ENCODE results near the gene MAPK4.

Gene MAPK4

DNA sequence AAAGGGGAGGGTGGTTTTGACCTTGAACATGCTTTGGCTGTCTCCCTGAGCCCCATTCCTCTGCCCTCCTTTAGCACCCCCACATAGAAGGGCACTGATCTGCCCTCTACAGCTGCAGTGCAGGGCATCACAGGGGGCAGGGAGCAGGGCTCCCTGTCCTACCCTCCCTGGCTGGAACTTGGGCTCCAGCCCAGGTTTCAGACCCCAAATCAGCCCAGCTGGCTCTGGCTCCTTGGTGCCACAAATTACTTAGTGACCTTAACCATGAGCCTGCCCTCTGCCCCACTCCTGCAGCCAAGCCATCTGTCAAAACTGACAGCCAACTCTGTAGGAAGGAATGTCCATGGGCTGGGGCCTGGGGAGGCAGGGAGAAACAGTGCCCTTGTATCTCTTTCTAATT is 105.6 kb downstream of the MAPK4 start:
- TF ChIP-seq, protein P1, sequence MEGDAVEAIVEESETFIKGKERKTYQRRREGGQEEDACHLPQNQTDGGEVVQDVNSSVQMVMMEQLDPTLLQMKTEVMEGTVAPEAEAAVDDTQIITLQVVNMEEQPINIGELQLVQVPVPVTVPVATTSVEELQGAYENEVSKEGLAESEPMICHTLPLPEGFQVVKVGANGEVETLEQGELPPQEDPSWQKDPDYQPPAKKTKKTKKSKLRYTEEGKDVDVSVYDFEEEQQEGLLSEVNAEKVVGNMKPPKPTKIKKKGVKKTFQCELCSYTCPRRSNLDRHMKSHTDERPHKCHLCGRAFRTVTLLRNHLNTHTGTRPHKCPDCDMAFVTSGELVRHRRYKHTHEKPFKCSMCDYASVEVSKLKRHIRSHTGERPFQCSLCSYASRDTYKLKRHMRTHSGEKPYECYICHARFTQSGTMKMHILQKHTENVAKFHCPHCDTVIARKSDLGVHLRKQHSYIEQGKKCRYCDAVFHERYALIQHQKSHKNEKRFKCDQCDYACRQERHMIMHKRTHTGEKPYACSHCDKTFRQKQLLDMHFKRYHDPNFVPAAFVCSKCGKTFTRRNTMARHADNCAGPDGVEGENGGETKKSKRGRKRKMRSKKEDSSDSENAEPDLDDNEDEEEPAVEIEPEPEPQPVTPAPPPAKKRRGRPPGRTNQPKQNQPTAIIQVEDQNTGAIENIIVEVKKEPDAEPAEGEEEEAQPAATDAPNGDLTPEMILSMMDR (IDR thresholded peaks at IDR 0.05; ENCODE audit: borderline replicate concordance, insufficient read depth, low read depth, low read length) = no peak
- H3K4me3 ChIP-seq (ENCODE audit: low read depth, low read length) = no peak overlapping the region

DNA sequence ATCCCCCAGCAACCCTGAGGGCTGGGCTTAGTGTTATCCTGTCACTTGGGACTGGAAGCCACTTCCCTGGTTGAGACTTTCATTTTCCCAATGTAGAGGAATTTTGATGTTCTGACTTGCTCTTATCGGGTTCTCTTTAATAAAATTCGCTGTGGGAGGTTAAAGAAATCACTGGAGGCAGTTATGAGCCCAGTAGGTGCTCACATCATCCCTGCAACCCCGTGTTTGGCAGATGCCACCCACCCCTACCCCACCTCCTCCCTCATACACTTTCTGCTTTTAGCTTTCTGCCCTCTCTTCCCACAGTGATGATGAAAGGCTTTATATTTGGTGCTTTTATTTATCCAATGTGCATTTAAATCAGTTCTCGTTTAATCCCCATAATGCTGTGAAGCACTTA is 106.6 kb downstream of the MAPK4 start:
- TF ChIP-seq, protein P1 (IDR thresholded peaks at IDR 0.05; ENCODE audit: borderline replicate concordance, insufficient read depth, low read depth, low read length) = no peak
- H3K4me3 ChIP-seq (ENCODE audit: low read depth, low read length) = no peak overlapping the region

DNA sequence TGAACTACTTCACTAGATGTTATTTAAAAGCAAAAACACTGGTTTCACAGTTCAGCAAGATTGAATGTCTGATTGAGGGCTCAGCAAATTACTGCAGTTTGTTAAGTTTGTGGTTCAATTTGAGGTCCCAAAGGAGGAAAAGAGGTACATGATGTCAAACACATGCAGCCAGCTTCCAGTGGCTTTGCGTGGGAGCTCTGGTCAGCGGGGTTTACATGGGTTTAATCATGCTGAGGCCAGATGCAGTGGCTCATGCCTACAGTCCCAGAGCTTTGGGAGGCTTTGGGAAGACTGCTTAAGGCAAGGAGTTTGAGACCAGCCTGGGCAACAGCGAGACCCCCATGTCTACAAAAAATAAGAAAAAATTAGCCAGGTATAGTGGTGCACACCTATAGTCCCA is 111.5 kb downstream of the MAPK4 start:
- TF ChIP-seq, protein P1 (IDR thresholded peaks at IDR 0.05; ENCODE audit: borderline replicate concordance, insufficient read depth, low read depth, low read length) = no peak
- no peak overlapping the region for H3K4me3 ChIP-seq (ENCODE audit: low read depth, low read length)

DNA sequence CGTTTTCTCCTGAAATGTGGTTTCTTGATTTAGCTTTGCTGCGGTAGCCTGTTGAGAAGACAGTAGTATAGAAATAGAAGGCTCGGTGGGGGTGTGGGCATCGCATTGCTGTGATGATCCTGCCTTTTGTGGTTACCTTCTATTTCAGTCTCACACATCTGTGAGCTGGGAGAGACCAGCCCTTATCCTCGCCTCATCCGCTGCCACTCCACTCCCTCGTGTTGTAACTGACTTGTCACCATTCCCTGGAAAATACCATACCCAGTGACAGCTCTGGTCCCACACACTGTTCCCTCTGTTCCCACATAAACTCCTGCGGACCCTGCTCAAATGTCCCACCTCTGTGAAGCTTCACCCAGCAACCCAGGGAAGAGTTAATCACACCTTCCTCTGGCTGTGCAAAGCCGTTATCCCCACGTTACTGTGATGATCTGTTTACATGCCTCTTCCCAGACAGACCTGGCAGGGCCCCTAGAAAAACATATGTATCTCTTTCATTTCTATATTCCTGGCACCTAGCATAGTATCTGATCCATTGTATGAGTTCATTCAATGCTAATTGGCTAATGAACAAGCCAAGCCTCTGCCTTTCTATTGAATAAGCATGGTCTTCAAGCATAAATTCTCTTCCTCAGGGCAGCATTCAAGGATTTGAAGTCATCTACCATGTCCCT is 114.6 kb downstream of the MAPK4 start:
- TF ChIP-seq, protein P1 (IDR thresholded peaks at IDR 0.05; ENCODE audit: borderline replicate concordance, insufficient read depth, low read depth, low read length) = no peak
- H3K4me3 ChIP-seq (ENCODE audit: low read depth, low read length) = no peak overlapping the region

DNA sequence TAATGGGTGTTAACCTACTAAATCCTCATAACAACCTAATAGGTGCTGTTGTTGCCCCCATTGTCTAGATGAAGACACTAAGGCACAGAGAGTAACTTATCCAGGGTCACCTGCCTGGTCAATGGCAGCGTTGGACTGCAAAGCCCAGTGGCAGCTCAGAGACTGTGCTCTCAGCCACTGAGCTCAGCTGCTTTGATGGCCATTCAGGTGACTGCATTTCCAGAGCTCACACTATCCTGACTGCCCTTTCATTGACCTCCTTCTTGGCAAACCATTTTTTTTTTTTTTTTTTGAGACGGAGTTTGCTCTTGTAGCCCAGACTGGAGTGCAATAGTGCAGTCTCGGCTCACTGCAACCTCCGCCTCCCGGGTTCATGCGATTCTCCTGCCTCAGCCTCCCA is 115.2 kb downstream of the MAPK4 start:
- TF ChIP-seq, protein P1 (IDR thresholded peaks at IDR 0.05; ENCODE audit: borderline replicate concordance, insufficient read depth, low read depth, low read length) = no peak
- H3K4me3 ChIP-seq (ENCODE audit: low read depth, low read length) = no peak overlapping the region

DNA sequence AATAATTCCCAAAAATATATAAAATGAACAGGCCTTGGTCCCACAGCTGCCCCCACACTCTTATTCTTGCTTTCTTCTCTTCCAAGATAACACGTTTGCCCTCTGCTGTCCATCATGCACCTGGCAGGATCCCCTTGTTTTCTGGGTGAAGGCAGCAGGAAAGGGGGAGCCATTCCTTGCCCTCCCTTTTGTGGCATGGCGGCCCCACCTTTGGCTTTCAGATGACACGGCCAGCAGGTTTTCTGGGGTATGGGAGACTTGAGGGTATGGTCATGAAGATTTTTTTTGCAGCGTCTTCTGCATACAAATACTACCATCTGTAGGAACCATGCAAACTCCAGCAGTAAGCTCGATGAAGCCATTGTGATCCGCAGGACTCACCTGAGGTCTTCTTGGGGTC is 118.8 kb downstream of the MAPK4 start:
- TF ChIP-seq, protein P1 (IDR thresholded peaks at IDR 0.05; ENCODE audit: borderline replicate concordance, insufficient read depth, low read depth, low read length) = no peak
- H3K4me3 ChIP-seq (ENCODE audit: low read depth, low read length) = no peak overlapping the region

DNA sequence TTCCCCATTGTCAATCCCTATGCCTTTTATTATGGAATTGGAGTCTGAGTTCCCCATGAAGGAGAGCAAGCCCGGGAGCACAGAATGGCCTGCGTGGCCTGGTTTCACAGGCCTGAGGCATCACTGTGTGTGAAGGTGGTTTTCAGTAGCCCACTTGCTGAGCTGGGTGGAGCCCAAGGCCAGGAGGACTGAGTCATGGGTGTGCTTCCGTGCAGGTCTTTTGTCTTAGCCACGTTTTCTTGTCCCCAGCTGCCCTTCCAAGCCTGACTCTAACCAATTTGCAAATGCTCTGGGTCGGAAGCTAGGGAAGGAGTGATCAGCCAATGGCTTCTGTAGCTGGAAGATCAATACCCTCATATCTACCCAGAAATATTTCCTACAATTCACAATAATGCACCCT is 119.2 kb downstream of the MAPK4 start:
- TF ChIP-seq, protein P1 (IDR thresholded peaks at IDR 0.05; ENCODE audit: borderline replicate concordance, insufficient read depth, low read depth, low read length) = no peak
- no peak overlapping the region for H3K4me3 ChIP-seq (ENCODE audit: low read depth, low read length)
